ENCODE measurements around the gene LIN7A. TPM values are rescaled to one million over a fixed set of nuclear protein-coding genes. Genes with fewer than 3 reads are reported as not detected.

The LIN7A gene
- total RNA-seq, 3 donors from 2014 or later, result 0.36 to 4.1 (median 3.1) TPM

- no peak overlapping the region for H3K4me3 ChIP-seq
- intact Hi-C loops (cut with DNase I, micrococcal nuclease), result no loop called here
- no peaks in the 10 kb centered on the region for H3K36me3 ChIP-seq (ENCODE audit: low read depth)
- H3K9me3 ChIP-seq, result no peaks in the 10 kb centered on the region
- TF ChIP-seq CTCF (IDR thresholded peaks at IDR 0.05), result no peak
- no peak for ATAC-seq
- H3K4me1 ChIP-seq (ENCODE audit: low read depth), result no peaks in the 10 kb centered on the region
- no peak for DNase-seq
Measured at GRCh38 chr12:80756875-80757274, 180.9 kb downstream of the LIN7A start.

GRCh38 chr12:80754274-80754673 lies 183.5 kb downstream of the LIN7A start:
- H3K9me3 ChIP-seq, result no peaks in the 10 kb centered on the region
- H3K4me1 ChIP-seq (ENCODE audit: low read depth), result no peaks in the 10 kb centered on the region
- H3K36me3 ChIP-seq (ENCODE audit: low read depth), result no peaks in the 10 kb centered on the region
- DNase-seq (no peak), ATAC-seq (no peak)
- TF ChIP-seq CTCF (IDR thresholded peaks at IDR 0.05), result no peak
- no peak overlapping the region for H3K4me3 ChIP-seq
- intact Hi-C loops (cut with DNase I, micrococcal nuclease), result no loop called here

- H3K9me3 ChIP-seq, result no peaks in the 10 kb centered on the region
- no peak for DNase-seq
- no peaks in the 10 kb centered on the region for H3K36me3 ChIP-seq (ENCODE audit: low read depth)
- no peak for ATAC-seq
- no peak for TF ChIP-seq CTCF (IDR thresholded peaks at IDR 0.05)
- no peaks in the 10 kb centered on the region for H3K4me1 ChIP-seq (ENCODE audit: low read depth)
- H3K4me3 ChIP-seq, result no peak overlapping the region
- intact Hi-C loops (cut with DNase I, micrococcal nuclease), result no loop called here
Measured at GRCh38 chr12:80752464-80752863, 185.3 kb downstream of the LIN7A start.

DNA sequence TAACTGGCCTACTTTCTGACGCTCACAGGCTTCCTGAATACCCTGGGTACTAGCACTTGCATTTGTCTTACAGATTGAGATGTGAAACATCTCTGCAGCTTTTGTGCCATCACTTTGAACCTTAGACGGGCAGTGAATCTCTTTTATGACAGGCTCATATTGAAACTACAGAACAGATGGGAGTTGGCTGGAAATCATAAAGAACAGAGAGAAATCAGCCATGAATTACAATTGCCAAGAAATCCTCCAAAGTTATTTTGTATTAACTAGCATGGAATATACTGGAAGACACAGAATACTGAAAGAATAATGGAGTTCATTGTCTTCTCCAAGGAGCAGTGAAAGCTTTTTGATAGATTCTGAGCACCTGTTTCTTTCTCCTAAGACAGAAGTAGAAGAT lies 188.3 kb downstream of the LIN7A start:
- H3K9me3 ChIP-seq, result no peaks in the 10 kb centered on the region
- H3K36me3 ChIP-seq (ENCODE audit: low read depth), result no peaks in the 10 kb centered on the region
- no peaks in the 10 kb centered on the region for H3K4me1 ChIP-seq (ENCODE audit: low read depth)
- no peak overlapping the region for H3K4me3 ChIP-seq
- no peak for TF ChIP-seq CTCF (IDR thresholded peaks at IDR 0.05)
- ATAC-seq (no peak), DNase-seq (no peak)
- intact Hi-C loops (cut with DNase I, micrococcal nuclease), result no loop called here

DNA sequence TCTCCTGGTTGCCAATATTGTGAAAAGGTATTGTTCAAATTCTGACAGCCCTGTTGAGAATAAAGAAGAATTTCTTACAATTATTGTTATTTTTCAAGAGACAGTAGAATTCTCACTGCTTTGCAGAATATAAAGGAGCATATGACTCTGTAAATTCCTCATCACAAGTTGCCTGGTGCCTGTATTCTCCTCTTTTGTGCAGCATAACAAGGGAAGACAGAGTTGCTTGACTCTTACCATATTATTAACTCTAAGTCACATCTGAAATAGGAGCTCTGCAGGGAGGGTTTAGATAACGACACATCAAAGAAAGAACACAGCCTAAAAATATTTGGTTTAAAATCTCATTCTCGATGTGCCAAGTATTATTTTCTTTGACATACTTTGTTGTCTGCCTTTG lies 189.9 kb downstream of the LIN7A start:
- no peak for DNase-seq
- TF ChIP-seq CTCF (IDR thresholded peaks at IDR 0.05), result no peak
- Histone ChIP-seq H3K36me3 (ENCODE audit: low read depth) (no peaks in the 10 kb centered on the region), H3K4me3 (no peak overlapping the region), H3K4me1 (ENCODE audit: low read depth) (no peaks in the 10 kb centered on the region), H3K9me3 (no peaks in the 10 kb centered on the region)
- intact Hi-C loops (cut with DNase I, micrococcal nuclease), result no loop called here
- ATAC-seq, result no peak

DNA sequence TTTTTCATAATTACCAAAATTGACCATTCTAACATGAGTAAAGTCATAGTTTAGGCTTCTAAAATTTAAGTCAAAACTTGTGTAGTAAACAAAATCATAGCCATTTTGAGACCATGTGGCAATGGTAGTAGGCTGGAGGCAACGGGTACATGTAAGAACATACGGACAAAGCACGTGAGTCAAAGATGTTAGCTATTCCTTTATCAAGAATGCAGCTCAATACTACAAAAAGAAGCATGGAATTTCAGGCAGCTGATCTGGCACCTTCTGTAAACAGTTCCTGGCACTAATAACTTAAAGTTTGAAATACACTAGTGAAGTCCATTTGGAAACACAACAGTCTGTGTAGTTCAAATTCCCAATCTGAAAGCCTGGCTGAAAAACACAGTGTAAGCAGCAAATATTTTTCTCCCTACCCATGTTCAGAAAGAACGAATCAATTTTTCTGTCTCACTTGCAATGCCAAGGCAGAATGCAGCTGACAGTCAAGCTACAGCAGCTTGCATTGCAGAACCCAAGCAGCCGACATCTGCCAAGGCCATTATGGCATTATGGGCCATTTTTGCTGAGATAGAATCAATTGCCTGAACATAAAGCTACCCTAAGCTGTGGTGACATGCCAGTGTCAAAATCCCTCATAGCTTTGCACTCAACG lies 191.8 kb downstream of the LIN7A start:
- intact Hi-C loops (cut with DNase I, micrococcal nuclease), result no loop called here
- Histone ChIP-seq H3K4me1 (ENCODE audit: low read depth) (no peaks in the 10 kb centered on the region), H3K36me3 (ENCODE audit: low read depth) (no peaks in the 10 kb centered on the region), H3K9me3 (no peaks in the 10 kb centered on the region), H3K4me3 (no peak overlapping the region)
- no peak for TF ChIP-seq CTCF (IDR thresholded peaks at IDR 0.05)
- ATAC-seq (no peak), DNase-seq (no peak)
